ENCODE data around the gene ADAMTS7. TPM values are rescaled to one million over a fixed set of nuclear protein-coding genes. Genes with fewer than 3 reads are reported as not detected.

The ADAMTS7 gene
- total and polyA plus RNA-seq, 2 of the 13 experiments (the other 11 are each of a cell fraction or from before 2014, with no cell fraction given): 0.09 to 0.12 TPM

GRCh38 chr15:78811825-78812183, 540 bp upstream of the ADAMTS7 start (continued):
- TF ChIP-seq CEBPZ (IDR thresholded peaks at IDR 0.05; ENCODE audit: low read length) (no peak), ZBTB33 (CRISPR knock-in tag; IDR thresholded peaks at IDR 0.05) (peak; percentile 60), CTCF (CRISPR knock-in tag; IDR thresholded peaks at IDR 0.05) (no peak; the same call in 1 of the 2 replicates), ZNF382 (CRISPR knock-in tag; IDR thresholded peaks at IDR 0.05; ENCODE audit: borderline replicate concordance) (no peak), PHF8 (CRISPR knock-in tag; IDR thresholded peaks at IDR 0.05) (0 out of 2 replicates have a peak, but pooled peaks have one; percentile 2), TRAFD1 (CRISPR knock-in tag; IDR thresholded peaks at IDR 0.05; ENCODE audit: borderline replicate concordance) (no peak), ZNF407 (CRISPR knock-in tag; IDR thresholded peaks at IDR 0.05; ENCODE audit: not compliant biosample characterization) (no peak)
